HAP-1 (cell line): ENCODE data around the gene DRICH1.
"Not testable (repeated sequence)": the region's sequence is repeated elsewhere in the genome, so short reads cannot be mapped to it uniquely, and the experiment has no call there.

Experiments used
- DNase-seq, 2 experiments: peaks; one replicate each; pipeline ENCODE4 v3.0.0-alpha.2; 2016 to 2020; ENCODE audit warnings: low spot score in 2 of 2
- H3K27me3 ChIP-seq: fragments of 250-450 bp; sonication (Bioruptor Pico); 2 replicates; pipeline ENCODE4 v1.5.1; 2020; ENCODE audit warnings: low read depth, mild to moderate bottlenecking, moderate library complexity
- H3K36me3 ChIP-seq: fragments of 250-450 bp; sonication (Bioruptor Pico); replicated peaks from 2 replicates; pipeline ENCODE4 v1.5.1; 2020; ENCODE audit warnings: mild to moderate bottlenecking
- H3K4me1 ChIP-seq: fragments of 250-450 bp; sonication (Bioruptor Pico); 2 replicates; pipeline ENCODE4 v1.5.1; 2020; ENCODE audit warnings: mild to moderate bottlenecking
- H3K4me3 ChIP-seq: fragments of 250-450 bp; sonication (Bioruptor Pico); 2 replicates; pipeline ENCODE4 v1.5.1; 2020; ENCODE audit warnings: mild to moderate bottlenecking, moderate library complexity
- H3K9me3 ChIP-seq: fragments of 250-450 bp; sonication (Bioruptor Pico); 2 replicates; pipeline ENCODE4 v1.5.1; 2020; ENCODE audit warnings: mild to moderate bottlenecking, moderate library complexity
- in situ Hi-C: fragments of 300-500 bp; cut with MboI; formaldehyde crosslinking; loops from 3 replicates; pipeline ENCODE4 v1.14.3; 2020; ENCODE audit warnings: low sequenced_read_pairs, inconsistent platforms, mixed read lengths

The DRICH1 gene

GRCh38 chr22:23575601-23576000 is 56.5 kb downstream of the DRICH1 start:
- Histone ChIP-seq H3K9me3 (no peaks in the 10 kb centered on the region), H3K4me1 (no peaks in the 10 kb centered on the region), H3K4me3 (no peak overlapping the region), H3K27me3 (no peaks in the 10 kb centered on the region), H3K36me3 (no peaks in the 10 kb centered on the region)
- in situ Hi-C loops: no loop called here
- no peak for DNase-seq

GRCh38 chr22:23574877-23575276 is 57.2 kb downstream of the DRICH1 start:
- no peaks in the 10 kb centered on the region for H3K4me1 ChIP-seq
- no peaks in the 10 kb centered on the region for H3K27me3 ChIP-seq
- H3K9me3 ChIP-seq: no peaks in the 10 kb centered on the region
- in situ Hi-C loops: no loop called here
- no peak for DNase-seq
- H3K4me3 ChIP-seq: no peak overlapping the region
- no peaks in the 10 kb centered on the region for H3K36me3 ChIP-seq

- no peaks in the 10 kb centered on the region for H3K9me3 ChIP-seq
- DNase-seq: no peak
- no peaks in the 10 kb centered on the region for H3K27me3 ChIP-seq
- no peaks in the 10 kb centered on the region for H3K36me3 ChIP-seq
- in situ Hi-C loops: no loop called here
- H3K4me3 ChIP-seq: no peak overlapping the region
- no peaks in the 10 kb centered on the region for H3K4me1 ChIP-seq
These were observed 57.7 kb downstream of the DRICH1 start for GRCh38 chr22:23574371-23574811.

- H3K9me3 ChIP-seq, H3K27me3 ChIP-seq, H3K4me3 ChIP-seq, H3K36me3 ChIP-seq, DNase-seq, H3K4me1 ChIP-seq, in situ Hi-C loops: not testable (repeated sequence)
These were observed 58.4 kb downstream of the DRICH1 start for GRCh38 chr22:23573701-23574235.

- H3K4me3 ChIP-seq, H3K4me1 ChIP-seq, H3K36me3 ChIP-seq, H3K9me3 ChIP-seq, DNase-seq, in situ Hi-C loops, H3K27me3 ChIP-seq: not testable (repeated sequence)
These were observed 59.0 kb downstream of the DRICH1 start for GRCh38 chr22:23573106-23573505.

- Histone ChIP-seq H3K9me3 (no peaks in the 10 kb centered on the region), H3K36me3 (no peaks in the 10 kb centered on the region), H3K4me3 (no peak overlapping the region), H3K27me3 (no peaks in the 10 kb centered on the region), H3K4me1 (no peaks in the 10 kb centered on the region)
- in situ Hi-C loops: no loop called here
- DNase-seq: no peak
These were observed 60.6 kb downstream of the DRICH1 start for GRCh38 chr22:23571486-23571885.

GRCh38 chr22:23570681-23571080 is 61.4 kb downstream of the DRICH1 start:
- Histone ChIP-seq H3K4me1 (no peaks in the 10 kb centered on the region; the same call in 1 of the 2 replicates), H3K27me3 (no peaks in the 10 kb centered on the region), H3K36me3 (no peaks in the 10 kb centered on the region), H3K9me3 (no peaks in the 10 kb centered on the region), H3K4me3 (no peak overlapping the region)
- in situ Hi-C loops: no loop called here
- DNase-seq: no peak

GRCh38 chr22:23569716-23570115 is 62.4 kb downstream of the DRICH1 start:
- H3K9me3 ChIP-seq: no peaks in the 10 kb centered on the region
- H3K4me1 ChIP-seq: no peaks in the 10 kb centered on the region; the same call in 1 of the 2 replicates
- in situ Hi-C loops: no loop called here
- H3K27me3 ChIP-seq: no peaks in the 10 kb centered on the region
- DNase-seq: no peak
- no peaks in the 10 kb centered on the region for H3K36me3 ChIP-seq
- no peak overlapping the region for H3K4me3 ChIP-seq

GRCh38 chr22:23569291-23569690 is 62.8 kb downstream of the DRICH1 start:
- H3K27me3 ChIP-seq: no peaks in the 10 kb centered on the region
- H3K4me1 ChIP-seq: no peaks in the 10 kb centered on the region; the same call in 1 of the 2 replicates
- H3K36me3 ChIP-seq: no peaks in the 10 kb centered on the region
- in situ Hi-C loops: no loop called here
- no peaks in the 10 kb centered on the region for H3K9me3 ChIP-seq
- H3K4me3 ChIP-seq: no peak overlapping the region
- no peak for DNase-seq

- H3K36me3 ChIP-seq: no peaks in the 10 kb centered on the region
- H3K27me3 ChIP-seq: no peaks in the 10 kb centered on the region
- DNase-seq: no peak
- in situ Hi-C loops: no loop called here
- no peaks in the 10 kb centered on the region; the same call in 1 of the 2 replicates for H3K4me1 ChIP-seq
- H3K4me3 ChIP-seq: peak overlapping the region; percentile 38
- H3K9me3 ChIP-seq: no peaks in the 10 kb centered on the region
These were observed 65.2 kb downstream of the DRICH1 start for GRCh38 chr22:23566705-23567475.

GRCh38 chr22:23565915-23566704 is 66.0 kb downstream of the DRICH1 start:
- peak; percentile 13 to 69 for DNase-seq
- Histone ChIP-seq H3K36me3 (no peaks in the 10 kb centered on the region), H3K9me3 (no peaks in the 10 kb centered on the region), H3K27me3 (no peaks in the 10 kb centered on the region), H3K4me1 (no peaks in the 10 kb centered on the region; the same call in 1 of the 2 replicates), H3K4me3 (peak overlapping the region; percentile 38)
- in situ Hi-C loops: no loop called here

GRCh38 chr22:23565305-23565914 is 66.7 kb downstream of the DRICH1 start:
- peak overlapping the region; percentile 38 for H3K4me3 ChIP-seq
- in situ Hi-C loops: no loop called here
- H3K9me3 ChIP-seq: no peaks in the 10 kb centered on the region
- peak; percentile 6 to 62 for DNase-seq
- H3K36me3 ChIP-seq: no peaks in the 10 kb centered on the region
- no peaks in the 10 kb centered on the region; the same call in 1 of the 2 replicates for H3K4me1 ChIP-seq
- no peaks in the 10 kb centered on the region for H3K27me3 ChIP-seq

- Histone ChIP-seq H3K4me3 (no peak overlapping the region), H3K36me3 (no peaks in the 10 kb centered on the region), H3K4me1 (no peaks in the 10 kb centered on the region; the same call in 1 of the 2 replicates), H3K9me3 (no peaks in the 10 kb centered on the region), H3K27me3 (no peaks in the 10 kb centered on the region)
- in situ Hi-C loops: no loop called here
- DNase-seq: no peak
These were observed 67.8 kb downstream of the DRICH1 start for GRCh38 chr22:23564276-23564675.
